IMR-90 (cell line): ENCODE measurements around the gene LDLRAD4. TPM values are rescaled to one million over a fixed set of nuclear protein-coding genes. Genes with fewer than 3 reads are reported as not detected.

Source experiments
- ATAC-seq: fragments of 200-7000 bp; cut with Tn5 transposase; 2 replicates; pipeline ENCODE4 v1.9.1; 2020; ENCODE audit warnings: low read depth, mild to moderate bottlenecking, moderate library complexity
- BruUV-seq: library from RNA; stranded (reverse); fragments of 400-500 nt; replicated peaks from 2 replicates; lab custom pipeline; 2021; lab: Mats Ljungman, UMichigan
- CTCF ChIA-PET: fragments of 300-600 bp; formaldehyde crosslinking; extraction: SDS; loops from one replicate; lab custom pipeline; 2021; ENCODE audit warnings: antibody characterized with exemption; lab: Yijun Ruan, JAX
- POLR2A ChIA-PET: fragments of 300-600 bp; sonication (Branson Sonifier 250); formaldehyde crosslinking; loops from one replicate; lab custom pipeline; 2022; ENCODE audit warnings: antibody characterized with exemption; ENCODE audit not compliant: unreplicated experiment; lab: Charles Lee
- DNase-seq: peaks from one replicate; pipeline ENCODE4 v3.0.0; 2013
- H2AFZ ChIP-seq: replicated peaks from 2 replicates; pipeline ENCODE3; 2013; ENCODE audit warnings: low read length, mild to moderate bottlenecking; ENCODE audit not compliant: poor library complexity
- H2AK5ac ChIP-seq: 2 replicates; pipeline ENCODE4 v1.6.1; 2013; ENCODE audit warnings: low read depth, low read length, inconsistent platforms
- H2AK9ac ChIP-seq: replicated peaks from 2 replicates; pipeline ENCODE3; 2013; ENCODE audit warnings: mild to moderate bottlenecking, low read depth, low read length, moderate library complexity; ENCODE audit not compliant: poor library complexity
- H2BK120ac ChIP-seq: 2 replicates; pipeline ENCODE4 v1.6.1; 2013; ENCODE audit warnings: low read depth, low read length, inconsistent platforms
- H2BK15ac ChIP-seq: 3 replicates; pipeline ENCODE4 v1.6.1; 2013; ENCODE audit warnings: low read depth, low read length, inconsistent platforms
- H2BK20ac ChIP-seq: 2 replicates; pipeline ENCODE4 v1.6.1; 2013; ENCODE audit warnings: low read depth, mild to moderate bottlenecking, inconsistent platforms, low read length, moderate library complexity
- H2BK5ac ChIP-seq: 2 replicates; pipeline ENCODE4 v1.6.1; 2013; ENCODE audit warnings: mild to moderate bottlenecking, low read depth, low read length, inconsistent platforms; ENCODE audit not compliant: poor library complexity, severe bottlenecking
- H3K14ac ChIP-seq: replicated peaks from 2 replicates; pipeline ENCODE4 v1.6.1; 2013; ENCODE audit warnings: low read depth, low read length, inconsistent platforms
- H3K18ac ChIP-seq: 2 replicates; pipeline ENCODE4 v1.6.1; 2013; ENCODE audit warnings: low read depth, low read length, control low read depth
- H3K23ac ChIP-seq: 2 replicates; pipeline ENCODE4 v1.6.1; 2013; ENCODE audit warnings: low read depth, low read length, inconsistent platforms
- H3K27ac ChIP-seq: 2 replicates; pipeline ENCODE4 v1.5.1; 2013; ENCODE audit warnings: mild to moderate bottlenecking, control low read depth, low read length; ENCODE audit not compliant: insufficient read depth
- H3K27me3 ChIP-seq: 2 replicates; pipeline ENCODE4 v1.6.1; 2013; ENCODE audit warnings: low read length; ENCODE audit not compliant: control insufficient read depth, insufficient read depth
- H3K36me3 ChIP-seq: 2 replicates; pipeline ENCODE4 v1.6.1; 2013; ENCODE audit warnings: low read length, mixed read lengths; ENCODE audit not compliant: control insufficient read depth, insufficient read depth
- H3K4ac ChIP-seq: 2 replicates; pipeline ENCODE4 v1.6.1; 2013; ENCODE audit warnings: low read depth, low read length, inconsistent platforms
- H3K4me1 ChIP-seq: 2 replicates; pipeline ENCODE4 v1.6.1; 2013; ENCODE audit warnings: low read length, mixed read lengths; ENCODE audit not compliant: control insufficient read depth, insufficient read depth
- H3K4me2 ChIP-seq: 2 replicates; pipeline ENCODE4 v1.6.1; 2013; ENCODE audit warnings: low read depth, mild to moderate bottlenecking, control low read depth, low read length, moderate library complexity
- H3K4me3 ChIP-seq: 2 replicates; pipeline ENCODE4 v1.5.1; 2013; ENCODE audit warnings: low read depth, mild to moderate bottlenecking, control low read depth, low read length, moderate library complexity; ENCODE audit not compliant: insufficient read depth
- H3K56ac ChIP-seq: 2 replicates; pipeline ENCODE4 v1.6.1; 2013; ENCODE audit warnings: low read length, inconsistent platforms; ENCODE audit not compliant: insufficient read depth; ENCODE audit errors: extremely low read depth
- H3K79me1 ChIP-seq, 2 experiments: 2 replicates each; pipeline ENCODE4 v1.6.1; 2013; ENCODE audit warnings: low read length in 2 of 2, inconsistent platforms in 1 of 2, low read depth in 1 of 2
- H3K9ac ChIP-seq: 2 replicates; pipeline ENCODE4 v1.6.1; 2013; ENCODE audit warnings: low read depth, low read length, control low read depth
- H3K9me1 ChIP-seq: 2 replicates; pipeline ENCODE4 v1.6.1; 2013; ENCODE audit warnings: low read length, inconsistent platforms; ENCODE audit not compliant: insufficient read depth
- H3K9me3 ChIP-seq: 2 replicates; pipeline ENCODE4 v1.6.1; 2013; ENCODE audit warnings: low read length; ENCODE audit not compliant: control insufficient read depth, insufficient read depth
- H4K20me1 ChIP-seq: 2 replicates; pipeline ENCODE4 v1.6.1; 2013; ENCODE audit warnings: low read length, inconsistent platforms; ENCODE audit not compliant: insufficient read depth
- H4K5ac ChIP-seq: 2 replicates; pipeline ENCODE4 v1.6.1; 2013; ENCODE audit warnings: mild to moderate bottlenecking, low read depth, low read length, control low read depth
- H4K8ac ChIP-seq, 2 experiments: 2 replicates each; pipeline ENCODE4 v1.6.1; 2013; ENCODE audit warnings: low read depth in 2 of 2, low read length in 2 of 2, control low read depth in 1 of 2, inconsistent platforms in 1 of 2
- H4K91ac ChIP-seq: 2 replicates; pipeline ENCODE4 v1.6.1; 2013; ENCODE audit warnings: low read depth, low read length, inconsistent platforms; ENCODE audit not compliant: insufficient read depth
- BHLHE40 ChIP-seq: fragments of 150-350 bp; IDR thresholded peaks from 2 replicates; pipeline ENCODE4 v1.6.1; 2016; ENCODE audit warnings: mild to moderate bottlenecking, low read depth, low read length
- CEBPB ChIP-seq: IDR thresholded peaks from 2 replicates; pipeline ENCODE4 v1.6.1; 2012; ENCODE audit warnings: low read depth, low read length, improper control_type of control experiment
- CHD1 ChIP-seq: IDR thresholded peaks from 2 replicates; pipeline ENCODE4 v1.6.1; 2012; ENCODE audit warnings: low read depth, low read length, improper control_type of control experiment
- CTCF ChIP-seq: conservative IDR thresholded peaks from 2 replicates; pipeline ENCODE4 v1.5.1; 2012; ENCODE audit warnings: mild to moderate bottlenecking, low read depth, low read length, improper control_type of control experiment
- ELK1 ChIP-seq: fragments of 150-350 bp; IDR thresholded peaks from 2 replicates; pipeline ENCODE4 v1.6.1; 2016; ENCODE audit warnings: low read depth, mild to moderate bottlenecking, low read length, moderate library complexity, borderline replicate concordance
- FOS ChIP-seq: fragments of 150-350 bp; IDR thresholded peaks from 2 replicates; pipeline ENCODE4 v1.6.1; 2016; ENCODE audit warnings: low read depth, low read length
- MAFK ChIP-seq: IDR thresholded peaks from 2 replicates; pipeline ENCODE4 v1.6.1; 2012; ENCODE audit warnings: low read depth, low read length, improper control_type of control experiment
- MAZ ChIP-seq: IDR thresholded peaks from 2 replicates; pipeline ENCODE4 v1.6.1; 2012; ENCODE audit warnings: low read depth, mild to moderate bottlenecking, low read length, improper control_type of control experiment, moderate library complexity, borderline replicate concordance
- MXI1 ChIP-seq: IDR thresholded peaks from 2 replicates; pipeline ENCODE4 v1.6.1; 2012; ENCODE audit warnings: low read depth, mild to moderate bottlenecking, low read length, moderate library complexity, borderline replicate concordance
- NFE2L2 ChIP-seq: fragments of 150-350 bp; IDR thresholded peaks from 2 replicates; pipeline ENCODE4 v1.6.1; 2016; ENCODE audit warnings: low read depth, mild to moderate bottlenecking, low read length
- POLR2A ChIP-seq: IDR thresholded peaks from 2 replicates; pipeline ENCODE4 v1.6.1; 2012; ENCODE audit warnings: mild to moderate bottlenecking, low read depth, low read length
- RAD21 ChIP-seq: IDR thresholded peaks from 2 replicates; pipeline ENCODE4 v1.6.1; 2012; ENCODE audit warnings: low read length, improper control_type of control experiment
- RCOR1 ChIP-seq: IDR thresholded peaks from 2 replicates; pipeline ENCODE4 v1.6.1; 2012; ENCODE audit warnings: mild to moderate bottlenecking, low read length, improper control_type of control experiment; ENCODE audit not compliant: insufficient replicate concordance
- RFX5 ChIP-seq: IDR thresholded peaks from 2 replicates; pipeline ENCODE4 v1.8.0; 2012; ENCODE audit warnings: low read depth, mild to moderate bottlenecking, low read length, moderate library complexity
- SMC3 ChIP-seq: fragments of 150-350 bp; IDR thresholded peaks from 2 replicates; pipeline ENCODE4 v1.6.1; 2016; ENCODE audit warnings: low read depth, mild to moderate bottlenecking, antibody characterized with exemption, low read length, moderate library complexity
- USF2 ChIP-seq: fragments of 150-350 bp; IDR thresholded peaks from 2 replicates; pipeline ENCODE4 v1.6.1; 2017; ENCODE audit warnings: mild to moderate bottlenecking, antibody characterized with exemption, low read length, low read depth
- WGBS, 2 experiments: methylation state at CpG; one replicate each; pipeline versions ENCODE4 v1.1.5 to v1.1.7; 2013; ENCODE audit warnings: missing lambda C conversion rate in 2 of 2; ENCODE audit not compliant: insufficient read length in 1 of 2; ENCODE audit errors: extremely low coverage in 2 of 2; 5-methylcytosine and 5-hydroxymethylcytosine counted together
- dilution Hi-C: fragments of 300-500 bp; cut with HindIII; formaldehyde crosslinking; loops from one replicate; pipeline ENCODE4 v1.14.3; 2018; ENCODE audit warnings: low sequenced_read_pairs; ENCODE audit not compliant: unreplicated experiment
- in situ Hi-C: fragments of 300-500 bp; cut with MboI; formaldehyde crosslinking; loops from 3 replicates; pipeline ENCODE4 v1.14.3; 2019; ENCODE audit warnings: low sequenced_read_pairs, inconsistent platforms, mixed read lengths
- intact Hi-C: fragments of 100-400 bp; cut with micrococcal nuclease; formaldehyde crosslinking; loops from 2 replicates; pipeline ENCODE4 v1.10.0; 2022
- polyA plus RNA-seq, 3 experiments: library from polyadenylated mRNA; depleted of rRNA; stranded (reverse); fragments of >200 nt; gene quantifications; 2 replicates each; pipeline ENCODE4 v1.2.3, GENCODE V29; 2012; ENCODE audit warnings: low replicate concordance in 1 of 3
- total RNA-seq: library from RNA; depleted of rRNA; stranded (reverse); fragments of >200 nt; gene quantifications from 2 replicates; pipeline ENCODE4 v1.2.3, GENCODE V29; 2012

Gene LDLRAD4
- total and polyA plus RNA-seq, 2 of the 4 experiments (the other 2 are of a cell fraction) = not detected

- Histone ChIP-seq H3K36me3 (no peaks in the 10 kb centered on the region), H3K4me3 (no peak overlapping the region), H2BK120ac (no peak overlapping the region), H2BK20ac (no peak overlapping the region), H3K9me3 (no peaks in the 10 kb centered on the region), H4K8ac (no peak overlapping the region), H2AK5ac (no peak overlapping the region), H2AFZ (no peak overlapping the region), H3K23ac (no peak overlapping the region), H3K9ac (no peak overlapping the region), H3K14ac (no peak overlapping the region), H3K27ac (no peak overlapping the region), H3K18ac (no peak overlapping the region), H3K56ac (no peak overlapping the region), H2BK5ac (no peak overlapping the region), H3K4ac (no peak overlapping the region), H3K9me1 (no peaks in the 10 kb centered on the region), H4K91ac (no peak overlapping the region), H4K20me1 (no peaks in the 10 kb centered on the region), H3K4me2 (no peak overlapping the region), H4K5ac (no peak overlapping the region), H3K79me1 (no peaks in the 10 kb centered on the region), H2BK15ac (no peak overlapping the region), H3K27me3 (no peaks in the 10 kb centered on the region; the same call in 1 of the 2 replicates), H2AK9ac (no peak overlapping the region), H3K4me1 (no peaks in the 10 kb centered on the region)
- no TSS peak for BruUV-seq
- in situ Hi-C loops = no loop called here
- WGBS, 2 experiments = 79% methylated on average over 6 of the region's 15 CpGs; no CpG with 5 or more reads in 1 of the 2 experiments
- ChIA-PET POLR2A (no interaction called here), CTCF (no interaction called here)
- TF ChIP-seq POLR2A = no peak
- no peak for TF ChIP-seq USF2
- no peak for TF ChIP-seq MAFK
- no peak for TF ChIP-seq CEBPB
- TF ChIP-seq SMC3 = no peak
- no peak for TF ChIP-seq MAZ
- no peak for TF ChIP-seq RFX5
- TF ChIP-seq MXI1 = no peak
- no peak for TF ChIP-seq BHLHE40
- no peak for TF ChIP-seq CTCF
- TF ChIP-seq FOS = no peak
- TF ChIP-seq ELK1 = no peak
- no peak for TF ChIP-seq RCOR1
- no peak for TF ChIP-seq NFE2L2
- TF ChIP-seq RAD21 = no peak
- no peak for TF ChIP-seq CHD1
- DNase-seq (no peak), ATAC-seq (no peak)
- intact Hi-C loops = no loop called here
- dilution Hi-C loops = no loop called here
Observed at GRCh38 chr18:13522861-13523660, 304.5 kb downstream of the LDLRAD4 start.
